Subcutaneous adipose tissue (tissue), 4 donors: ENCODE data around the gene POU4F1. TPM values are rescaled to one million over a fixed set of nuclear protein-coding genes. Genes with fewer than 3 reads are reported as not detected.

Experiments
- total RNA-seq, 4 donors: library from RNA; depleted of rRNA; stranded (reverse); fragments of >200 nt; gene quantifications; one replicate each; pipeline ENCODE4 v1.1.0, GENCODE V29; 2016
- TF ChIP-seq, protein P1 (sequence below): fragments of 450-650 bp; IDR thresholded peaks from one replicate; pipeline ENCODE4 v1.5.1; 2016; ENCODE audit warnings: low read depth, mild to moderate bottlenecking, control low read depth, antibody characterized with exemption, moderate library complexity

POU4F1 gene
- total RNA-seq, 4 donors from 2014 or later, result not detected

DNA sequence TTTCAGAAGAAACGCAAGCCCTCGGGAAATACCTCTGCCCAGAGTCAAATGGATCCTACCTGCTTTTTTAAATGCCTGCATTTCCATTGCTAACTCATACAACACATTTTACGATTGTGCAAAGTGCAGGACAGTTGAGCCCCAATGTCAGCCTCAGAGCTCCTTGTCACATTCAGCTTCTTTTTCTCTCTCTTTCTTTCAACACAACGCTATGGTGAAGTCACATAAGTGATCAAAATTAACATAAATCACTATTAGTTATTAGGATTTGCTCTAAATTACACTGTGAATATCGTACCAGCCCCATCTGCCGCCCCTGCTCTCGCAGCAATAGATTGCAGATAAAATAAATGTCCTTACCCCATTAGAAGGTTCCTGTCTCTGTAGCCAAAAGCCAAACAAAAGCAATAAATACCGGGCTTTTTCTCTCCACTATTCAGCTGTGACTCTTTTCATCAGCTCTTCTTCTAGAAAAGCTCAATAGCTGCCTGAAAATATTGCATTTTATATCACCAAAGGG, 8.8 kb downstream of the POU4F1 start:
- TF ChIP-seq, protein P1, sequence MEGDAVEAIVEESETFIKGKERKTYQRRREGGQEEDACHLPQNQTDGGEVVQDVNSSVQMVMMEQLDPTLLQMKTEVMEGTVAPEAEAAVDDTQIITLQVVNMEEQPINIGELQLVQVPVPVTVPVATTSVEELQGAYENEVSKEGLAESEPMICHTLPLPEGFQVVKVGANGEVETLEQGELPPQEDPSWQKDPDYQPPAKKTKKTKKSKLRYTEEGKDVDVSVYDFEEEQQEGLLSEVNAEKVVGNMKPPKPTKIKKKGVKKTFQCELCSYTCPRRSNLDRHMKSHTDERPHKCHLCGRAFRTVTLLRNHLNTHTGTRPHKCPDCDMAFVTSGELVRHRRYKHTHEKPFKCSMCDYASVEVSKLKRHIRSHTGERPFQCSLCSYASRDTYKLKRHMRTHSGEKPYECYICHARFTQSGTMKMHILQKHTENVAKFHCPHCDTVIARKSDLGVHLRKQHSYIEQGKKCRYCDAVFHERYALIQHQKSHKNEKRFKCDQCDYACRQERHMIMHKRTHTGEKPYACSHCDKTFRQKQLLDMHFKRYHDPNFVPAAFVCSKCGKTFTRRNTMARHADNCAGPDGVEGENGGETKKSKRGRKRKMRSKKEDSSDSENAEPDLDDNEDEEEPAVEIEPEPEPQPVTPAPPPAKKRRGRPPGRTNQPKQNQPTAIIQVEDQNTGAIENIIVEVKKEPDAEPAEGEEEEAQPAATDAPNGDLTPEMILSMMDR, result no peak

DNA sequence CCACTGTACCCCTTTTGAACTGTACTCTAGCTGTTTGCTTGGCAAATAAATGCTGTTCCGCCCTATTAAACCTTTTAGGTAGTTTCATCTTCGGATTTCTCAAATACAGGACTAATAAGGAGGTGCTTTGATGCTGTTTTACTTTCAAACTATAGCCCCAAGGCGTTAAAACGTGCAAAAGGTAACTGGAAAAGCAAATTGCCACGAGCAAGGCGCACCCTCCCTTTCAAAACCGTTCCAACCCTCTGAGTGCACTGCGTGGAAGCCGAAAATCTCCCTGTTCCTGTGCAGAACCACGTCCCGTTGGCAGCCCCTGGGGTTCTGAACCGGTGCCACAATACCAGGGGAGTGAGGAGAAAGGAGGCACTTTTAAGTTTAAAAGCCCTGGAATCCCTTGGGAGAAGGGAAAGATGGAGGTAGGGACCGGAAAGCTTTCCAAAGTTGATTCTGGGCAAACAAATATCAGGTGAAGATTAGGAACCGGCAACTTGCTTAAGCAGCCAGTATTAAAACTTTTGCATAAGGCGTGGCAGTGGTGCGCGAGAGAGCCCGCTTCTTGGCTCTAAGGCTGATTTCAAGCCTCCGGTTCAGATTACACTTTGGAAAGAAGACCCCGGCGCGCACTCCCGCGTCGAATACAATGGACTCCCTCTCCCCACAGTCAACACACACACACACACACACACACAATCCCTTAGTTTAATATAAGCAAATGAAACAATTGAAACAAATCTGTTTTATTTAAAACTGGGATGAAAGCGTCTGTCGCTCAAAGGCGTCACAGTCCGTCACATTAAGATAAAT, 9.5 kb downstream of the POU4F1 start:
- TF ChIP-seq, protein P1, result no peak

DNA sequence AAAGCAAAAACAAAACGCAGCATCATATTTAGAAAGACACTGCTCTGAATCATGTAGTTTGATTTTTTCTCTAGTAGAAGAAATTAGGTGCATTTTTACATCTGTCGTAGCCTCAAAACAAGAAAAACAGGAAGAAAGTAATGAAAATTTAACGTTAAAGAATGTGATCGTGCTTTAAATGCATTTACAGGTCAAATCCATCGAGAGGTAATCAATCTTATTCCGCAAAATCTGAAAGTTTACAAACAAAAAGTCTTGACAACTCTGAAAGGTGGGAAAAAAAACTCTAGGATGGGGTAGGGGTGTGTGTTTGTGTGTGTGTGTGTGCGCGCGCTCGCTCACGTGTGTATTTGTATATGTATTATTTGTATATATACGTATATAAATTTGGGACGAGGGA, 10.2 kb downstream of the POU4F1 start:
- TF ChIP-seq, protein P1, result no peak

DNA sequence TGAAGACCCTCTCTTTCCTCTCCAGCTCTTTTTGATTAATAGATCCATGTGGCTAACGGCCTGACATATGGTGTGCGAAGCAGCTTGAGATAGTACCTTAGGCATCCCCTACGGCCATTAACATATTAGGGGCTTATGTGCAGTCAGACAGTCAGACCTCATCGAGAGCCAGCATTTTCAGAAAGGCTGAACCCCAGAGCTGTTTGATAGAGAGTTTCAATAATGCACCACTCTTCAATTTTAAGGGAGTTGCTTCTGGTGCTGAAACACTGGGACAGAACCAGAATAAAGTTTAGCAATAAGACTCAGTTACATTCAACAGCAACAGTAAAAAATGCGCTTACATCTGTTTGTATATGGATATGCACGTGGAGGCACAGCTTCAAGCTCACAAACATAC, 10.8 kb downstream of the POU4F1 start:
- TF ChIP-seq, protein P1, result no peak

DNA sequence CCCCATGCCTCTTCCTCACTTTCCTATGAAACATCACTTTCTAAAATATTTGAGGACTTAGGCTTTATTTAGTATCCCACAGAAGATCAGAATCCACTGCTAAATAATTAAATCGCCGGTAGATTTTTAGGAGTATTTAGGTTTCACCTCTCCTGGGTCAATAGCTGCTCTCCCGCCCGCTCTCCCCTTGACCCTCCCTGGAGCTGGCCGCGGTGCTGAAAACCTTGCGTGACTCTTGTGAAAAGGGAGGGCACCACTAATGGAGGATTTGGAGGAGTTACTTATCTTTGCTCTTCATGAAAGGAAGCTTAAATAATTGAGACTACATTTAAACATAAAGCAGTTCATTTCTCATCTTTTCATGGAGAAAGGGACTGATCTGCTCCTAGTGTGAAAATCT, 14.1 kb downstream of the POU4F1 start:
- TF ChIP-seq, protein P1, result no peak

DNA sequence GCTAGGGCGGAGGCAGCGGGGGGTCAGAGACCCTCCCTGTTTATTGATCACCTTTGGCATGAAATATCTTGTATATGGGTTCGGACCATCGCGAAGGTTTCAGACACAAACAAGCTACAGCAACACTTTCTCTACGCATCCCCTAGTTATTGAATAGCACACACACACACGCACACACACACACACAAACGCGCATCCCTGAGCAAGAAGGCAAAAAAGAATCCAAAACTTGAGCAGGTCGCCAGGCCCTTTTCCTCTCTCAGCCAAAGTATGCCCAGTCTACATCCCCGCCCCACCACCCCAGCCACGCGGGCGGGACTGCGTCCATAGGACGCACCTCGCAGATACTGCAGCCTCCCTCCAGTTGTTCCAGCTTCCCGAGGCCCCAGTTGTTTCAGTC, 16.0 kb downstream of the POU4F1 start:
- TF ChIP-seq, protein P1, result no peak

DNA sequence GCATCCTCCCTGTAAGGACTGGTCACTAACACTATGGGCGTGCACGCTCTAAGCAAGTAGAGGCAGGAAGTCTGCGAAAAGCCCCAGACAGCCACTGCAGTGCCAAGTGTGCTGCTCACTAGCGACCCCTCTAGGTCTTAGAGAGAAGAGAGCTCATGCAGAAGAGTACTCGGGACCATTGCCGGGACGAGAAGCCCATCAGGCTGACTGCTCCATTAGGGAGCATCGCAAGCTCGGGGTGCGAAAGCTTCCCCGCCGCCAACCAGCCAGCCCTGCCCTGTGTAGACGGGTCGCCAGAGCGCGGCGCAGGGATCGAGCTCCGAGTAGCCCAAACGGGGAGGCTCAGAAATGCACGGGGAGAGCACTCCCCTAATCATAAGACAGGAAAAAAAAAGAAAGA, 16.6 kb downstream of the POU4F1 start:
- TF ChIP-seq, protein P1, result no peak
